Parathyroid adenoma (tissue), 2 donors: Measurements from ENCODE around the gene FRAS1.

Experiments
- H2AFZ ChIP-seq: fragments of 300-600 bp; sonication (generic); one replicate; pipeline ENCODE4 v1.7.0; 2017; ENCODE audit warnings: antibody characterized with exemption, mild to moderate bottlenecking
- H3K27ac ChIP-seq: fragments of 300-600 bp; sonication (generic); one replicate; pipeline ENCODE4 v1.7.0; 2017
- H3K27me3 ChIP-seq: fragments of 300-600 bp; sonication (generic); one replicate; pipeline ENCODE4 v1.7.0; 2017; ENCODE audit warnings: low read length; ENCODE audit not compliant: control insufficient read depth, insufficient read depth
- H3K36me3 ChIP-seq: fragments of 300-600 bp; sonication (generic); one replicate; pipeline ENCODE4 v1.7.0; 2017; ENCODE audit warnings: low read length; ENCODE audit not compliant: control insufficient read depth, insufficient read depth
- H3K4me1 ChIP-seq: fragments of 300-600 bp; sonication (generic); one replicate; pipeline ENCODE4 v1.7.0; 2017; ENCODE audit warnings: control low read depth
- H3K4me2 ChIP-seq: fragments of 300-600 bp; sonication (generic); one replicate; pipeline ENCODE4 v1.7.0; 2017; ENCODE audit warnings: low read length
- H3K4me3 ChIP-seq: fragments of 300-600 bp; sonication (generic); one replicate; pipeline ENCODE4 v1.7.0; 2017; ENCODE audit warnings: low read depth, low read length
- H3K79me2 ChIP-seq: fragments of 300-600 bp; sonication (generic); one replicate; pipeline ENCODE4 v1.7.0; 2017; ENCODE audit warnings: control low read depth
- H3K9ac ChIP-seq: fragments of 300-600 bp; sonication (generic); one replicate; pipeline ENCODE4 v1.7.0; 2017; ENCODE audit warnings: mild to moderate bottlenecking
- H3K9me3 ChIP-seq: fragments of 300-600 bp; sonication (generic); one replicate; pipeline ENCODE4 v1.7.0; 2017; ENCODE audit warnings: low read length; ENCODE audit not compliant: control insufficient read depth
- CTCF ChIP-seq: fragments of 300-600 bp; sonication (generic); IDR thresholded peaks from one replicate; pipeline ENCODE4 v1.7.0; 2017; ENCODE audit warnings: antibody characterized with exemption, mild to moderate bottlenecking
- donor health status: primary hyperparathyroidism.

The FRAS1 gene

GRCh38 chr4:78446619-78447018, 389.5 kb downstream of the FRAS1 start:
- no peaks in the 10 kb centered on the region for H3K9me3 ChIP-seq
- no peak overlapping the region for H3K9ac ChIP-seq
- no peaks in the 10 kb centered on the region for H3K79me2 ChIP-seq
- no peaks in the 10 kb centered on the region for H3K4me1 ChIP-seq
- H2AFZ ChIP-seq = no peak overlapping the region
- no peak for TF ChIP-seq CTCF
- no peaks in the 10 kb centered on the region for H3K27me3 ChIP-seq
- H3K36me3 ChIP-seq = no peaks in the 10 kb centered on the region
- no peak overlapping the region for H3K4me2 ChIP-seq
- H3K4me3 ChIP-seq = no peak overlapping the region
- H3K27ac ChIP-seq = no peak overlapping the region

GRCh38 chr4:78451407-78451806, 394.3 kb downstream of the FRAS1 start:
- TF ChIP-seq CTCF = no peak
- no peaks in the 10 kb centered on the region for H3K36me3 ChIP-seq
- no peak overlapping the region for H3K9ac ChIP-seq
- H3K27me3 ChIP-seq = no peaks in the 10 kb centered on the region
- H2AFZ ChIP-seq = no peak overlapping the region
- no peak overlapping the region for H3K27ac ChIP-seq
- H3K4me1 ChIP-seq = no peaks in the 10 kb centered on the region
- no peak overlapping the region for H3K4me3 ChIP-seq
- H3K4me2 ChIP-seq = no peak overlapping the region
- H3K79me2 ChIP-seq = no peaks in the 10 kb centered on the region
- H3K9me3 ChIP-seq = no peaks in the 10 kb centered on the region

GRCh38 chr4:78454016-78454415, 396.9 kb downstream of the FRAS1 start:
- H3K27ac ChIP-seq = no peak overlapping the region
- no peak for TF ChIP-seq CTCF
- no peaks in the 10 kb centered on the region for H3K27me3 ChIP-seq
- no peak overlapping the region for H2AFZ ChIP-seq
- no peak overlapping the region for H3K4me2 ChIP-seq
- no peaks in the 10 kb centered on the region for H3K36me3 ChIP-seq
- no peaks in the 10 kb centered on the region for H3K79me2 ChIP-seq
- H3K4me1 ChIP-seq = no peaks in the 10 kb centered on the region
- H3K4me3 ChIP-seq = no peak overlapping the region
- no peak overlapping the region for H3K9ac ChIP-seq
- no peaks in the 10 kb centered on the region for H3K9me3 ChIP-seq

GRCh38 chr4:78457751-78458150, 400.6 kb downstream of the FRAS1 start:
- H3K9ac ChIP-seq = no peak overlapping the region
- H3K79me2 ChIP-seq = no peaks in the 10 kb centered on the region
- no peak overlapping the region for H3K4me3 ChIP-seq
- H3K27me3 ChIP-seq = no peaks in the 10 kb centered on the region
- TF ChIP-seq CTCF = no peak
- no peaks in the 10 kb centered on the region for H3K4me1 ChIP-seq
- no peak overlapping the region for H2AFZ ChIP-seq
- no peaks in the 10 kb centered on the region for H3K9me3 ChIP-seq
- no peaks in the 10 kb centered on the region for H3K36me3 ChIP-seq
- H3K27ac ChIP-seq = no peak overlapping the region
- H3K4me2 ChIP-seq = no peak overlapping the region

GRCh38 chr4:78459327-78459726, 402.2 kb downstream of the FRAS1 start:
- Histone ChIP-seq H3K79me2 (no peaks in the 10 kb centered on the region), H3K4me3 (no peak overlapping the region), H3K27ac (no peak overlapping the region), H3K36me3 (no peaks in the 10 kb centered on the region), H3K9me3 (no peaks in the 10 kb centered on the region), H2AFZ (no peak overlapping the region), H3K4me1 (no peaks in the 10 kb centered on the region), H3K4me2 (no peak overlapping the region), H3K27me3 (no peaks in the 10 kb centered on the region), H3K9ac (no peak overlapping the region)
- TF ChIP-seq CTCF = no peak
